ENCODE measurements around the gene NUP210L. TPM values are rescaled to one million over a fixed set of nuclear protein-coding genes. Genes with fewer than 3 reads are reported as not detected.

The NUP210L gene
- total RNA-seq, 2 experiments from 2014 or later: 0.04 TPM; not detected in 1

DNA sequence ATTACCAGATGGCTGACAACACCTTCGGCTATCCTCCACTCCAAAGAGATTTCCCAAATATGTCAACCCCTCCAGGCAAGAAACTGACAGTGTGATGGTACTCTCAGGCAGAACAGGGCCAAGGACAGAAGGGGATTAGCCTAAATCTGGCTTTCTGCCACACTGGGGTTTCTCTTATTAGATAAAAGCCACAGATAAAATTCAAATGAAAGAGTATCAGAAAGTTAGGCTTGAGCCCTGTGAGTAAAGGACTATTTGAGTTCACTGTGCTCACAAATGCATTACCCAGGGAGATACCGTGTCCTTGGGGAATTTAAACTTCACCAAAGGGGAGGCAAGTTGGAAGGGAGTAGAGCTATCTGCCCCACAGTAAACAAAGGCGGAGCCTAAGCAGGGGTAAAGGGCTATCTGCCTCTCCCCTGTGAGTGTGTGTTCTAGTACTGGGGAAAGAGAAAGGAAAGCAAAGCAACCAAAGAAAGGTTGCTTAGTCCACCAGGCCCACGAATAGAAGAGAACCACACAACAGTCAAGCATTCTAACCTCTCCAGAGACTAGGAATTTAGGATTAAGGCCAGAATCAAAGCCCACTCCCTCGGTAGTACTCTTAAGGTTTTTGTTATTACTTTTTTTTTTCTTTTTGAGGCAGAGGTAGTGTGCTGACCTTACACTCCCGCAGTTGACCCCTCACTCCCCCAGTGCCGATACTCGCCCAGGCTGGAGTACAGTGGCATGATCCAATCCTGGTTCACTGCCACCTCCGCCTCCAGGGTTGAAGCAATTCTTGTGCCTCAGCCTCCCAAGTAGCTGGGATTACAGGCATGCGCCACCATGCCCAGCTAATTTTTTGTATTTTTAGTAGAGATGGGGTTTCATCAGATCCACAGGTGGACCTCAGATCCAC lies 24.3 kb upstream of the NUP210L start:
- peaks cover 62% of the 10 kb centered on the region for H3K36me3 Mint-ChIP-seq
- H3K4me1 Mint-ChIP-seq: peaks cover 64% of the 10 kb centered on the region

DNA sequence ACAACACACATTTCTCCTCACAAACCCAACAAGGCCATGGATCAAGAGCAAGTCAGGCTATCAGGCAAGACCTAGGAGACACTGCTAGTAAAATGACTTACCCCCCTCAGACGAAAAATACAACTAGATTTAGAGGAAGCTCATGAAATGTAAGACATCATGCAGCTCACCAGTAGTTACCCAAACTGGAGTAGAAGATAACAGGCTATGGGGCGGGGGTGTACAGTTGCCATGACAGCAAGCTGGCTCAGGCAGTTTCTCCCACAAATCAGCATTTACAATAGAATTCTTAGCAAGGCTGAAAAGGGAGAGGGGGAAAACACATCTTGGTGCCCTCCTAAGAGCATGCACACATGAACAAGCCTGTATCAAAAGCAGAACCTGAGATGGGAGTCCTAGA lies 23.1 kb upstream of the NUP210L start:
- Mint-ChIP-seq H3K4me1 (peaks cover 62% of the 10 kb centered on the region), H3K9me3 (no peaks in the 10 kb centered on the region), H3K36me3 (peaks cover 64% of the 10 kb centered on the region), H3K4me3 (peak overlapping the region; percentile 100), H3K27ac (peak overlapping the region; percentile 60), H3K27me3 (no peaks in the 10 kb centered on the region)
- DNase-seq: no peak

More for the DNA sequence above, 24.3 kb upstream of the NUP210L start:
- Mint-ChIP-seq H3K4me3 (peak overlapping the region; percentile 100), H3K9me3 (no peaks in the 10 kb centered on the region), H3K27me3 (no peaks in the 10 kb centered on the region), H3K27ac (peak overlapping the region; percentile 100)
- no peak for DNase-seq

DNA sequence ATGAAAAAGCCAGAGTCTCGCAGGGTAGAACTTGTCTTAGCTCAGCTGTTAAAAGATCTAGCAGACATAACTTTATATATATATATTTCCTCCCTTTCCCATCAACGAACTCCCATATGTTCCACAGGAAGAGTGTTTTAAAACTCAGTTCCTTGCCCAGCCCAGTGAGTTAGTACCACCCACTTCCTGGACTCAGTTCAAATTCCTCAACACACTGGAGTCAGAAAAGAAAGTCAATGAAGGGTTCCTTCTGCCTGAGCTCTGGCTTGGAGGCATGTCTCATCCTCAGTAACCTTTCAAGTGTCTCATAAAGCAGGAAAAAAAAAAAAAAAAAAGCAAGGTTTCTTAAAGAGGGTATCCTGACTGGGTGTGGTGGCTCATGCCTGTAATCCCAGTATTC lies 21.5 kb upstream of the NUP210L start:
- Mint-ChIP-seq H3K27me3 (no peaks in the 10 kb centered on the region), H3K27ac (peak overlapping the region; percentile 47), H3K4me1 (peaks cover 72% of the 10 kb centered on the region), H3K9me3 (no peaks in the 10 kb centered on the region), H3K4me3 (peak overlapping the region; percentile 0), H3K36me3 (peaks cover 68% of the 10 kb centered on the region)
- no peak for DNase-seq

DNA sequence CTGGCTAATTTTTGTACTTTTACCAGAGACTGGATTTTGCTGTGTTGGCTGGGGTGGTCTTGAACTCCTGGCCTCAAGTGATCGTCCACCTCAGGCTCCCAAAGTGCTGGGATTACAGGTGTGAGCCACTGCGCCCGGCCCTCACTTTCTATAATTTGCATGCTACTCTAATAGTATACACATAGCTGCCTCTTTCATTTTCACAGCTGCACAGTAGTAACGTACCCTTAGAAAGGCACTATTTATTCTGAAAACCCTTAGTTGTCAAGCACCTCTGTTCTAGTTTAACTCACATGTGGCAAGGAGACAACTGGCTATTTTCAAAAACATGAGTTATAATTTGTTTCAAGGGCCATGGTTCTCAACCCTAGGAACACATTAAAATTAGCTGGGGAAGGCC lies 19.8 kb upstream of the NUP210L start:
- H3K27me3 Mint-ChIP-seq: no peaks in the 10 kb centered on the region
- no peak overlapping the region for H3K27ac Mint-ChIP-seq
- DNase-seq: no peak
- H3K9me3 Mint-ChIP-seq: no peaks in the 10 kb centered on the region
- peaks cover 72% of the 10 kb centered on the region for H3K4me1 Mint-ChIP-seq
- H3K4me3 Mint-ChIP-seq: no peak overlapping the region
- H3K36me3 Mint-ChIP-seq: peaks cover 69% of the 10 kb centered on the region

DNA sequence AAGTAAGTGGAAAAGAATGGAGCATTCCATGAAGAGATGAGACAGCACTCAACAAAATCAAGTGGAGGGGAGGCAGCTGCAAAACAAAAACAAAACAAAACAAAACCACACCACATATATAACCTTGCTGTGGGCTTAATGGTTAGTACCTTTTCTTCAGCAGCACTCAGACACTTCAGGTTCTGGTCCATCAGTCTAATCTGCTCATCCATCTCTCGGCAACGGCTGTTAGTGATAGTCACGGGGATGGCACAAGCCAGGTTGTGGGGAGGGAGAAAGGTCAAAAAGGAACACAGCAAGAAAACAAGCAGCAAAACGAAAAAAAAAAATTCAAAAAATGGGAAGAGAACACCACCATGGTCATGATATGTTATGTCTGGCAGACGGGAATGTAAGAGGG lies 17.0 kb upstream of the NUP210L start:
- Mint-ChIP-seq H3K4me1 (peaks cover 55% of the 10 kb centered on the region), H3K27me3 (no peaks in the 10 kb centered on the region), H3K27ac (peak overlapping the region; percentile 89), H3K4me3 (no peak overlapping the region), H3K9me3 (no peaks in the 10 kb centered on the region), H3K36me3 (peaks cover 63% of the 10 kb centered on the region)
- DNase-seq: no peak

DNA sequence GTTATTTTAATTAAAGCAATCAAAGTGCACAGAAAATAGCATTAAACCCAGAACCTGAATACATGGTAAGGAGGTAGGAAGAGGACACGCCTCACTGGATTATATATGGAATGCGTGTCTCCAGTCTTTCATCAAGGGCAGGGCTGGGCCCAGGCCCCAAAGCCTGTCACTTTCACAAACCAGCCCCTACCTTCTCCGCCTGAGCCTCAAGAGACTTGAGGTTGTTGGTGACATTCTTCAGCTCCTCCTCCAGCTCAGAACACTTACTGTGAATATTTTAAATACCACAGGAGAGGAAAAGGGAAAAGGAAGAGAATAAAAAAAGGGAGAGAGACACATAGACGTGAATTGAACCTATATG lies 16.3 kb upstream of the NUP210L start:
- Mint-ChIP-seq H3K9me3 (no peaks in the 10 kb centered on the region), H3K4me1 (peaks cover 50% of the 10 kb centered on the region), H3K36me3 (peaks cover 62% of the 10 kb centered on the region), H3K4me3 (peak overlapping the region; percentile 15), H3K27me3 (no peaks in the 10 kb centered on the region), H3K27ac (peak overlapping the region; percentile 89)
- DNase-seq: no peak

DNA sequence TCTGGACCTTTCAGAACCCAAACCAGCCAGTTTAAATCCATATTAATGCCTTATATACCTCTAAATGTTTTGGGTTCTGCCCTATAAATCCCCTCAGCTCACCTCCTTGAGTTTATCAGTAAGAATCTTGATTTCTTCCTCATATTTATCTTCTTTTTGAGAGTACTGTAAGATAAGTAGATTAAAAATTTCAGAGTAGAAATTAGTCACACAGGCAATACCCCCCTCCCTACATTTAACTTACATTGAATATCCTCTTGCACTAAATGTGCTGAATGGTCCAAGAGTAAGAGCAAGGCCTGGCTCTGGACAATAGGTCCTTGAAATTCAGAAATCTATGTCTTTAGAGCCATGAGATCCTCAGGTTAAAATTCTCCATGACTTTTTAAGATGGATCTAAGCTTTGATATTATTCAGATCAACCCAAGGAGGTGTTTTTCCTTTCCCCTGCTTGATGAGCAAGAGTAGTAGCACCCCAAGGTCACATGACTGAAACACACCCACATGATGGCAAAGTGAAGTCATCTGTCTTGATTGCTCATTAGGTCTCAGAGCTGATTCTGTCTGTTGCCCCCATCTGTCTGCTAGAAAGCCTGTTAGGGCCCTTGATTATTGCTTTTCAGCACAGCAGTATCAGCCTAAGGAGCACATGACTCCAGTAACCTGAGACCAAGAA lies 15.8 kb upstream of the NUP210L start:
- H3K4me3 Mint-ChIP-seq: peak overlapping the region; percentile 15
- peaks cover 48% of the 10 kb centered on the region for H3K4me1 Mint-ChIP-seq

DNA sequence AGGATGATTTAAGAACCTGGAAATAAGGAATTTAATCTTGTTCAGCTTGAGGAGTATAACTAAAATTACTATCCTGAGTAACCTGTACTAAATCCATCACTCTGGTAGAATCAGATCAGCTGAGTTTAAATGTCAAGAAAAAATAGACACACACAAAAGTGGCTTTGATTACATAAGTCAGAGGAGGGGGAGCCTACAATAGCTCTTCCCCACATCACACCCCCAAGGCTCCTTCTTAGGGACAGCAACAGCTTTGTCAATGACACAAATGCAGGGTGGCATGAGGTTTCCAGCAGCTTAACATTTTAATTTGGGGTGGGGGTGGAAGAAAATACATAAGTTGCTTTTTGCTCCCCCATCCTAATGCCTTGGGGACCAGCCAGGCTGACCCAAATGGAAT lies 12.6 kb upstream of the NUP210L start:
- Mint-ChIP-seq H3K4me3 (no peak overlapping the region), H3K4me1 (peaks cover 49% of the 10 kb centered on the region), H3K27ac (peak overlapping the region; percentile 36), H3K9me3 (no peaks in the 10 kb centered on the region), H3K27me3 (no peaks in the 10 kb centered on the region), H3K36me3 (peaks cover 76% of the 10 kb centered on the region)
- DNase-seq: no peak

More for the DNA sequence above, 15.8 kb upstream of the NUP210L start:
- peak; percentile 64 for DNase-seq
- no peaks in the 10 kb centered on the region for H3K27me3 Mint-ChIP-seq
- H3K27ac Mint-ChIP-seq: peak overlapping the region; percentile 89
- no peaks in the 10 kb centered on the region for H3K9me3 Mint-ChIP-seq
- H3K36me3 Mint-ChIP-seq: peaks cover 62% of the 10 kb centered on the region

DNA sequence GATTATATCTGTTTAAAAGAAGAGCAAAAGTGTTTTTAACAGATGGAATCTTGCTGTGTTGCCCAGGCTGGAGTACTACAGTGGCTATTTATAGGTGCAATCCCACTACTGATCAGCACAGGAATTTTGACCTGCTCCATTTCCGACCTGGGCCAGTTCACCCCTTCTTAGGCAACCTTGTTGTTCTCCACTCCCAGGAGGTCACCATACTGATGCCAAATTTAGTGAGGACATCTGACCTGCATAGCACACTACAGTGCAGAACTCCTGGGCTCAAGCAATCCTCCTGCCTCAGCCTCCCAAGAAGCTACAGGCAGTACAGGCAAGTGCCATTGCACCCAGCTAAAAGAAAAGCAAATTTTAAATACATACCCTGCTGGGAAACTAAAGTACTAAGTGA lies 11.3 kb upstream of the NUP210L start:
- Mint-ChIP-seq H3K9me3 (no peaks in the 10 kb centered on the region), H3K27ac (no peak overlapping the region), H3K4me3 (no peak overlapping the region), H3K36me3 (peaks cover 77% of the 10 kb centered on the region), H3K4me1 (peaks cover 41% of the 10 kb centered on the region), H3K27me3 (no peaks in the 10 kb centered on the region)
- no peak for DNase-seq

DNA sequence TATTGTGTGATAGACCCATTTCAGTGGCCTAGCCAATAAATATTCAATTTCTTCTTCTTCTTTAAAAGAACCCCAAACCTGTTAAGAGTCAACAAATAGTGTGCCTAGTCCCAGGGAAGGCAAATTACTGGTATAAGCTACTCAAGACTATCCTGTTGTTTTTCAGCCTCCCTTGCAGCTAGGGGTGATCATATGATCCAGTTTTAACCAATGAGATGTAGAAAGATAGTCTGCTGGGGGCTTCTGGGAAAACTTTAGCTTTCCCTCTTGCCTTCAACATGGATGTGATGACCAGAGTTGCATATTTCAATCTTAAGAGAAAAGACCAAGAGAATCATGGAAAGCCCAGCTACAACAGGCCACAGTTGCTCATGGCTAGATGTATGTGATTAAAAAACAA lies 4.7 kb upstream of the NUP210L start:
- Mint-ChIP-seq H3K9me3 (peaks cover 11% of the 10 kb centered on the region), H3K36me3 (peaks cover 84% of the 10 kb centered on the region), H3K27me3 (no peaks in the 10 kb centered on the region), H3K4me3 (no peak overlapping the region), H3K27ac (peak overlapping the region; percentile 94), H3K4me1 (peaks cover 59% of the 10 kb centered on the region)
- no peak for DNase-seq

DNA sequence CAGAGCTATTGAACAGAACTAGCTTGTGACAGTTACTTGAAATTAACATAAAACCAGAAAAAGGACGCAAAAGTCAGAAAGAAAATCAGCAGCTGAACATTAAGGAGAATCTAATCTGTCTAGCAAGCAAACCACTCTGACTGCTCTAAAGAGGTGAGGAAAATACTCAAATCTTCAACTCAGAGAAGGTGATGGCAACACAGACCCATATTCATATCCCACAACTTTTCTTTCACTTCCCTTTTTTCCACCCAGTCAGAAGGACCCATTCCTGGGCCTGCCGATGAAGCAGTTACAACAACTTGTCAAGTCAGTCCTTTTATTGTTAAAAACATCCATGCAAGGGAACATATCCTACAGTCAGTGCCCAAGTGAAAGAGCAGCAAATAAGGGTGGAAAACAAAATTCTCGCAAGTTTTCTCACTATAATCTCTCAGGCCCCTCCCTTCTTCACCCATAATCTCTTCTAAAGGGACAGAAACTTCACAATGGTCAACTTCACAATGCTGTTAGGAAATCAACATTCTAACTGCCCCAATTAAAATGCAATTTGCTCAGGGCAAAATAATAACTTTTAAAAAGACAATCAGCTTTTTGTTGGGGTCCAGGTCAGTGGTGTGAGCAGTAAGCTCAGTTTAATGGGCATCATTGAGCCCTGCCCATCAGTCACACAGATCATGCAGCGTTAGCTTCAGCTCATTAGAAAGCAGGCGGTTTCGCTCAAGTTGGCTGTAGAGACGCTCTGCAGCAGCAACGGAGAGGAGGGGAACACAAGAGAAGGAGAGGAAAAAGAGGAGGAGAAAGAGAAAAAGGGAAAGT lies 3.6 kb upstream of the NUP210L start:
- H3K4me1 Mint-ChIP-seq: peaks cover 65% of the 10 kb centered on the region
- H3K27me3 Mint-ChIP-seq: no peaks in the 10 kb centered on the region
- DNase-seq: no peak
- peaks cover 83% of the 10 kb centered on the region for H3K36me3 Mint-ChIP-seq
- peak overlapping the region; percentile 42 for H3K4me3 Mint-ChIP-seq
- H3K9me3 Mint-ChIP-seq: peaks cover 11% of the 10 kb centered on the region
- H3K27ac Mint-ChIP-seq: peak overlapping the region; percentile 94

DNA sequence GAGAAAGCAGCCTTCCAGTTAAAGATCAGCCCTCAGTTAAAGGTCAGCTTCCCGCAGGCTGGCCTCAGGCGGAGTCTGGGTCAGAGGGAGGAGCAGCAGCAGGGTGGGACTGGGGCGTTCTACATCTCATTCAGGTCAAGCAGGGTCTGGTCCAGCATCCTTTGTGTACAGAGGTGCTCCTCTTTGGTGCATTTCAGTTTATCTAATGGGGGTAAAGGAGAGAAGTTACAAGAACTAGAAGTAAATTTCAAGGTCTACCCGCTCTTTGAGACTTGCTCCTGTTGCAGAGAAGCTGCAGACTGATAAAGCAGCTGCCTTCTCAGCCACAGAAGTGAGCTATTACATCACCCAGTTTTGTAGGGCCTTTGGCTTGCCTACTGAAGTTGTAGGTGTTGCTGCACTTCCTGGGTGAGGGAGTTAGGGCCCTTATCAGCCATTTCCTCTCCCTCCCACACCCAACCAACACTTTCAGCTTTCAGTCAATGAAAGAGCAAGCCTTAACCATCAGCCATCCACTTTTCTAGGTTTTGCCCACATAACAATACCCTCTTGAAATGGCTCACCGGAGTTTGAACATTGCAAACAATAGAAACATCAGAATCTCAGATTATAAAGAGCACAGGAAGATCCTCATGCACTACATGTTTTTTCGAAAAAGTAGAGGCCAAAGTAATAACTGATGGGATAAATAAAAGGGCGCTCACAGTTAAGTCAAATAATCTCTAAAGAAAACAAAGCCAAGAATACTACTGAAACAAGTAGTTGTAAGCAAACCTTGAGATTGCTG lies 2.8 kb upstream of the NUP210L start:
- peak; percentile 75 for DNase-seq
- Mint-ChIP-seq H3K4me1 (peaks cover 62% of the 10 kb centered on the region), H3K4me3 (peak overlapping the region; percentile 66), H3K36me3 (peaks cover 75% of the 10 kb centered on the region), H3K27ac (peak overlapping the region; percentile 94), H3K27me3 (no peaks in the 10 kb centered on the region), H3K9me3 (peaks cover 11% of the 10 kb centered on the region)

DNA sequence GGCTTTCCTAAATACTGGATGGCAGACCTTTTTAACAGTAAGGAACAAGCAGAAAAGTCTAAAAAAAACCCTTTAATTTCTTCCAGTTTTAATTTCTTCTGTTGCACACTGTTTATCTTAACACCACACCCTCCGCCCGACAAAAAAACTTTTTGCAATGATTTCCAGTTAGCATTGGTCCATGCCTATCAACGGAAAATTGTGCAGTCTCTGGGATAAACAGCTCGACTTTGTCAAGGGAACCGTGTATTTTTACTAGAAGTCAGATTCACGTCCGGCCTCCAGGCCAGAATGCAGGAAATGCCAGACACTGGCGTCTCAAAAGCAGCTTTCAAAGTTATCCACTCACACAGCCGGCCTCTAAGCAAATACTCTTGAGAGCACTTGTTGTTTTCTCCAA lies 378 bp upstream of the NUP210L start:
- H3K27me3 Mint-ChIP-seq: no peaks in the 10 kb centered on the region
- H3K27ac Mint-ChIP-seq: peak overlapping the region; percentile 80
- peaks cover 52% of the 10 kb centered on the region for H3K36me3 Mint-ChIP-seq
- DNase-seq: no peak
- H3K4me1 Mint-ChIP-seq: peaks cover 55% of the 10 kb centered on the region
- peaks cover 7% of the 10 kb centered on the region for H3K9me3 Mint-ChIP-seq
- no peak overlapping the region for H3K4me3 Mint-ChIP-seq

DNA sequence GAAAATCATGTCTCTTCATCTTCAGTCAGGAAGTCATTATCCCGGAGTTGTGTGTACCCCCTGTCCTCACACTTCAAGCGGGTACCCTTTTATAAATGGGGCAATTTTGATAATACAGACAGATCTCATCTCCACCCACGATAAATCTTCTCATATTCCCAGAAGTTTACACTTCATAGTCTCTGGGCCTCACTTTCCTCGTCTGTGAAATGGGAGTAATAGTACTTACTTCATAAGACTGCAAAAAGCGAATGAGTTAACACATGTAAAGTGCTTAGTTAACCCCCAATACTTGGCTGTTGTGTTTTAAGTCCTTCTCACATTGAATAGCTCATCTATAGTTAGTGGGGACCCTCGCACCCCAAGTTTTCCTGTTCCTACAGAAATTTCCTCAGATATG lies 820 bp downstream of the NUP210L start:
- peak overlapping the region; percentile 80 for H3K27ac Mint-ChIP-seq
- peaks cover 41% of the 10 kb centered on the region for H3K36me3 Mint-ChIP-seq
- H3K4me1 Mint-ChIP-seq: peaks cover 46% of the 10 kb centered on the region
- no peaks in the 10 kb centered on the region for H3K27me3 Mint-ChIP-seq
- no peak for DNase-seq
- H3K9me3 Mint-ChIP-seq: no peaks in the 10 kb centered on the region
- H3K4me3 Mint-ChIP-seq: no peak overlapping the region
